ENCODE results near the gene PLEKHA8.

Gene PLEKHA8

GRCh38 chr7:30160329-30160728 is 132.1 kb downstream of the PLEKHA8 start:
- H3K9ac ChIP-seq (ENCODE audit: low read length) = no peak overlapping the region
- no peaks in the 10 kb centered on the region for H3K9me3 ChIP-seq (replicated peaks; ENCODE audit: insufficient read depth, low read length)
- no peak overlapping the region for H2AFZ ChIP-seq (ENCODE audit: low read length)
- H3K9me2 ChIP-seq (replicated peaks; ENCODE audit: insufficient read depth, low read length) = no peaks in the 10 kb centered on the region
- no peak for DNase-seq
- H3F3A ChIP-seq (ENCODE audit: insufficient read depth, low read length) = no peaks in the 10 kb centered on the region; the same call in 1 of the 2 replicates
- H3K79me2 ChIP-seq (ENCODE audit: low read length) = no peaks in the 10 kb centered on the region
- no peak overlapping the region for H3K27ac ChIP-seq (ENCODE audit: low read length)
- H3K27me3 ChIP-seq (replicated peaks; ENCODE audit: insufficient read depth, low read length) = no peaks in the 10 kb centered on the region
- H3K4me1 ChIP-seq (ENCODE audit: low read length) = peaks cover 28% of the 10 kb centered on the region
- no peak overlapping the region for H3K4me3 ChIP-seq (ENCODE audit: low read length)
- TF ChIP-seq CTCF (IDR thresholded peaks at IDR 0.05; ENCODE audit: low read length) = no peak
- no peak for TF ChIP-seq EZH2phosphoT487 (IDR thresholded peaks at IDR 0.05; ENCODE audit: low read length)
- no peak for TF ChIP-seq EZH2 (optimal IDR thresholded peaks at IDR 0.05; ENCODE audit: low read depth, low read length)
- no peaks in the 10 kb centered on the region for H3K36me3 ChIP-seq (replicated peaks; ENCODE audit: insufficient read depth, low read length)
- no peaks in the 10 kb centered on the region for H4K20me1 ChIP-seq (ENCODE audit: insufficient read depth, low read length)
- no peak overlapping the region for H3K4me2 ChIP-seq (ENCODE audit: low read depth, low read length)

- no peak overlapping the region for H3K9ac ChIP-seq (ENCODE audit: low read length)
- H3K36me3 ChIP-seq (replicated peaks; ENCODE audit: insufficient read depth, low read length) = no peaks in the 10 kb centered on the region
- no peak overlapping the region for H3K4me3 ChIP-seq (ENCODE audit: low read length)
- no peak overlapping the region for H2AFZ ChIP-seq (ENCODE audit: low read length)
- H3K4me1 ChIP-seq (ENCODE audit: low read length) = peaks cover 28% of the 10 kb centered on the region
- no peak overlapping the region for H3K4me2 ChIP-seq (ENCODE audit: low read depth, low read length)
- DNase-seq = no peak
- H3F3A ChIP-seq (ENCODE audit: insufficient read depth, low read length) = no peaks in the 10 kb centered on the region; the same call in 1 of the 2 replicates
- no peaks in the 10 kb centered on the region for H3K79me2 ChIP-seq (ENCODE audit: low read length)
- no peaks in the 10 kb centered on the region for H3K9me2 ChIP-seq (replicated peaks; ENCODE audit: insufficient read depth, low read length)
- no peaks in the 10 kb centered on the region for H3K27me3 ChIP-seq (replicated peaks; ENCODE audit: insufficient read depth, low read length)
- H3K9me3 ChIP-seq (replicated peaks; ENCODE audit: insufficient read depth, low read length) = no peaks in the 10 kb centered on the region
- TF ChIP-seq EZH2 (optimal IDR thresholded peaks at IDR 0.05; ENCODE audit: low read depth, low read length) (no peak), CTCF (IDR thresholded peaks at IDR 0.05; ENCODE audit: low read length) (no peak), EZH2phosphoT487 (IDR thresholded peaks at IDR 0.05; ENCODE audit: low read length) (no peak)
- no peak overlapping the region for H3K27ac ChIP-seq (ENCODE audit: low read length)
- no peaks in the 10 kb centered on the region for H4K20me1 ChIP-seq (ENCODE audit: insufficient read depth, low read length)
Observed at GRCh38 chr7:30162133-30162532, 133.9 kb downstream of the PLEKHA8 start.

- no peaks in the 10 kb centered on the region for H3K9me2 ChIP-seq (replicated peaks; ENCODE audit: insufficient read depth, low read length)
- peak overlapping the region; percentile 40; the same call in 1 of the 2 replicates for H3K4me2 ChIP-seq (ENCODE audit: low read depth, low read length)
- no peaks in the 10 kb centered on the region for H3K9me3 ChIP-seq (replicated peaks; ENCODE audit: insufficient read depth, low read length)
- no peak overlapping the region for H3K4me3 ChIP-seq (ENCODE audit: low read length)
- no peaks in the 10 kb centered on the region for H4K20me1 ChIP-seq (ENCODE audit: insufficient read depth, low read length)
- no peaks in the 10 kb centered on the region for H3K36me3 ChIP-seq (replicated peaks; ENCODE audit: insufficient read depth, low read length)
- peak overlapping the region; percentile 18; the same call in 1 of the 2 replicates for H3K27ac ChIP-seq (ENCODE audit: low read length)
- no peak for TF ChIP-seq CTCF (IDR thresholded peaks at IDR 0.05; ENCODE audit: low read length)
- no peak for TF ChIP-seq EZH2phosphoT487 (IDR thresholded peaks at IDR 0.05; ENCODE audit: low read length)
- TF ChIP-seq EZH2 (optimal IDR thresholded peaks at IDR 0.05; ENCODE audit: low read depth, low read length) = no peak
- no peak for DNase-seq
- H3F3A ChIP-seq (ENCODE audit: insufficient read depth, low read length) = no peaks in the 10 kb centered on the region; the same call in 1 of the 2 replicates
- no peaks in the 10 kb centered on the region for H3K27me3 ChIP-seq (replicated peaks; ENCODE audit: insufficient read depth, low read length)
- H3K79me2 ChIP-seq (ENCODE audit: low read length) = no peaks in the 10 kb centered on the region
- no peak overlapping the region for H3K9ac ChIP-seq (ENCODE audit: low read length)
- peaks cover 28% of the 10 kb centered on the region for H3K4me1 ChIP-seq (ENCODE audit: low read length)
- no peak overlapping the region for H2AFZ ChIP-seq (ENCODE audit: low read length)
Observed at GRCh38 chr7:30162622-30163124, 134.5 kb downstream of the PLEKHA8 start.
